ENCODE measurements around the gene DLL3. TPM values are rescaled to one million over a fixed set of nuclear protein-coding genes. Genes with fewer than 3 reads are reported as not detected.
A peak's percentile ranks its signal among the peaks of the same experiment; 100 is the strongest.

Gene DLL3
- polyA plus RNA-seq, 1 donor from 2014 or later = 35.5 TPM

DNA sequence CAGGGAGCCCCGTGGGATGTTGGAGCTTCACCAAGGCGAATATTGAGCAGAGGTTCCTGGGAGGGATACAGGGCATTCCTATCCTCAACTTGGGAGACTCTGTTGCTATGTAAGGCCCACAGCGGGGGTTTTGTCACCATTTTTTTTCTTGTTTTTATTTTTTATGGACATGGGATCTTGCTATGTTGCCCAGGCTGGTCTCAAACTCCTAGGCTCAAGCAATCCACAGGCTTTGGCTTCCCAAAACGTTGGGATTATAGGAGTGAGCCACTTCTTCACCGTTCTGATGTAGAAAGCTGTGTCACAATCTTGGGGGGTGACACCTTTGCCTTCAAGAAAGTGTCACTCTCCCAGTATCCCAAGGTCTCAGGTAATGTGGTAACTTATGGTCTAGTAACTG is 2.6 kb downstream of the DLL3 start:
- Histone ChIP-seq H4K20me1 (ENCODE audit: insufficient read depth) (no peaks in the 10 kb centered on the region), H3K4me3 (ENCODE audit: low read length) (no peak overlapping the region), H3K27me3 (ENCODE audit: insufficient read depth, low read depth, low read length) (peaks cover 10% of the 10 kb centered on the region), H3K4me2 (ENCODE audit: low read length) (no peak overlapping the region), H3K79me2 (replicated peaks; ENCODE audit: insufficient read depth, low read length) (peaks cover 5% of the 10 kb centered on the region), H3F3A (ENCODE audit: insufficient read depth, low read length, poor library complexity, severe bottlenecking) (no peaks in the 10 kb centered on the region), H3K27ac (ENCODE audit: low read length) (no peak overlapping the region), H3K36me3 (ENCODE audit: insufficient read depth, low read length) (no peaks in the 10 kb centered on the region), H3K9me3 (ENCODE audit: low read length) (no peaks in the 10 kb centered on the region), H2AFZ (ENCODE audit: low read depth, low read length) (no peak overlapping the region), H3K9me2 (ENCODE audit: insufficient read depth, low read length) (no peaks in the 10 kb centered on the region), H3K9ac (ENCODE audit: low read length) (no peak overlapping the region)
- TF ChIP-seq, protein P1, sequence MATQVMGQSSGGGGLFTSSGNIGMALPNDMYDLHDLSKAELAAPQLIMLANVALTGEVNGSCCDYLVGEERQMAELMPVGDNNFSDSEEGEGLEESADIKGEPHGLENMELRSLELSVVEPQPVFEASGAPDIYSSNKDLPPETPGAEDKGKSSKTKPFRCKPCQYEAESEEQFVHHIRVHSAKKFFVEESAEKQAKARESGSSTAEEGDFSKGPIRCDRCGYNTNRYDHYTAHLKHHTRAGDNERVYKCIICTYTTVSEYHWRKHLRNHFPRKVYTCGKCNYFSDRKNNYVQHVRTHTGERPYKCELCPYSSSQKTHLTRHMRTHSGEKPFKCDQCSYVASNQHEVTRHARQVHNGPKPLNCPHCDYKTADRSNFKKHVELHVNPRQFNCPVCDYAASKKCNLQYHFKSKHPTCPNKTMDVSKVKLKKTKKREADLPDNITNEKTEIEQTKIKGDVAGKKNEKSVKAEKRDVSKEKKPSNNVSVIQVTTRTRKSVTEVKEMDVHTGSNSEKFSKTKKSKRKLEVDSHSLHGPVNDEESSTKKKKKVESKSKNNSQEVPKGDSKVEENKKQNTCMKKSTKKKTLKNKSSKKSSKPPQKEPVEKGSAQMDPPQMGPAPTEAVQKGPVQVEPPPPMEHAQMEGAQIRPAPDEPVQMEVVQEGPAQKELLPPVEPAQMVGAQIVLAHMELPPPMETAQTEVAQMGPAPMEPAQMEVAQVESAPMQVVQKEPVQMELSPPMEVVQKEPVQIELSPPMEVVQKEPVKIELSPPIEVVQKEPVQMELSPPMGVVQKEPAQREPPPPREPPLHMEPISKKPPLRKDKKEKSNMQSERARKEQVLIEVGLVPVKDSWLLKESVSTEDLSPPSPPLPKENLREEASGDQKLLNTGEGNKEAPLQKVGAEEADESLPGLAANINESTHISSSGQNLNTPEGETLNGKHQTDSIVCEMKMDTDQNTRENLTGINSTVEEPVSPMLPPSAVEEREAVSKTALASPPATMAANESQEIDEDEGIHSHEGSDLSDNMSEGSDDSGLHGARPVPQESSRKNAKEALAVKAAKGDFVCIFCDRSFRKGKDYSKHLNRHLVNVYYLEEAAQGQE (IDR thresholded peaks at IDR 0.05; ENCODE audit: borderline replicate concordance) = no peak
- TF ChIP-seq, protein P2, sequence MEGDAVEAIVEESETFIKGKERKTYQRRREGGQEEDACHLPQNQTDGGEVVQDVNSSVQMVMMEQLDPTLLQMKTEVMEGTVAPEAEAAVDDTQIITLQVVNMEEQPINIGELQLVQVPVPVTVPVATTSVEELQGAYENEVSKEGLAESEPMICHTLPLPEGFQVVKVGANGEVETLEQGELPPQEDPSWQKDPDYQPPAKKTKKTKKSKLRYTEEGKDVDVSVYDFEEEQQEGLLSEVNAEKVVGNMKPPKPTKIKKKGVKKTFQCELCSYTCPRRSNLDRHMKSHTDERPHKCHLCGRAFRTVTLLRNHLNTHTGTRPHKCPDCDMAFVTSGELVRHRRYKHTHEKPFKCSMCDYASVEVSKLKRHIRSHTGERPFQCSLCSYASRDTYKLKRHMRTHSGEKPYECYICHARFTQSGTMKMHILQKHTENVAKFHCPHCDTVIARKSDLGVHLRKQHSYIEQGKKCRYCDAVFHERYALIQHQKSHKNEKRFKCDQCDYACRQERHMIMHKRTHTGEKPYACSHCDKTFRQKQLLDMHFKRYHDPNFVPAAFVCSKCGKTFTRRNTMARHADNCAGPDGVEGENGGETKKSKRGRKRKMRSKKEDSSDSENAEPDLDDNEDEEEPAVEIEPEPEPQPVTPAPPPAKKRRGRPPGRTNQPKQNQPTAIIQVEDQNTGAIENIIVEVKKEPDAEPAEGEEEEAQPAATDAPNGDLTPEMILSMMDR (IDR thresholded peaks at IDR 0.05; ENCODE audit: poor library complexity, severe bottlenecking) = no peak
- TF ChIP-seq EZH2 (IDR thresholded peaks at IDR 0.05; ENCODE audit: borderline replicate concordance, insufficient read depth, low read length, poor library complexity, severe bottlenecking) = no peak
- no peak for TF ChIP-seq MXI1 (conservative IDR thresholded peaks at IDR 0.05; ENCODE audit: poor library complexity, severe bottlenecking)
- no peak for TF ChIP-seq SMC3 (conservative IDR thresholded peaks at IDR 0.05; ENCODE audit: poor library complexity)
- no peak for TF ChIP-seq EP300 (conservative IDR thresholded peaks at IDR 0.05; ENCODE audit: poor library complexity, severe bottlenecking)
- no peak for TF ChIP-seq RAD21 (conservative IDR thresholded peaks at IDR 0.05)
- TF ChIP-seq POLR2AphosphoS5 (IDR thresholded peaks at IDR 0.05) = no peak
- no peak for TF ChIP-seq TAF1 (IDR thresholded peaks at IDR 0.05; ENCODE audit: low read depth)

DNA sequence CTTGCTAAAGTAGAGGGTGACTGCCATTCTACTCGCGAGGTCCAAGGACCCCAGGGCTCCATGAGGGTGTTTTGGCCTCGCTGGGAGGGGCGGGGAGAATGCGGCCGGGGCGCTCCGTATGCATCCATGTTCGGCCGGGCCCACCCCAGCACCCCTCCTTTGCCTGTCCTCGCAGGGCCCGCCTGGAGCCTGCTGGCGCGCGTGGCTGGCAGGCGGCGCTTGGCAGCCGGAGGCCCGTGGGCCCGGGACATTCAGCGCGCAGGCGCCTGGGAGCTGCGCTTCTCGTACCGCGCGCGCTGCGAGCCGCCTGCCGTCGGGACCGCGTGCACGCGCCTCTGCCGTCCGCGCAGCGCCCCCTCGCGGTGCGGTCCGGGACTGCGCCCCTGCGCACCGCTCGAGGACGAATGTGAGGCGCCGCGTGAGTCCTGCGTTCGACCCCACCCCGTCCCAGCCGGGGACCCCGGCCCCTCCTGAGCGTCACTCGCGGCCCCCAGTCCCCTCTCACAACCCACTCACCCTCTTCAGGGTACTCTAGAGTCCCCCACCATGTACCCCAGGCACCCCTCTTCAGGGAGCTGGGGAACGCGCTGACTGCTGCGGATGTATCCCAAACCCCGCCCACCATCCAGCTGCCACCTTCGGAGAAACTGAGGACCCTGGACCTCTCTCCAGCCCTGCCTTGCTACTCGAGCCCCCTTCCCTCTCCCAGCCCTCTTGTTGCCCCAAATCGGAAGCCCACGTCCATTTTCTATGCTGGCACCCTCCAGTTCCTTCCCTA is 4.1 kb downstream of the DLL3 start:
- no peak overlapping the region for H3K4me3 ChIP-seq (ENCODE audit: low read length)
- no peaks in the 10 kb centered on the region for H3K36me3 ChIP-seq (ENCODE audit: insufficient read depth, low read length)
- no peaks in the 10 kb centered on the region for H3K9me2 ChIP-seq (ENCODE audit: insufficient read depth, low read length)
- no peak overlapping the region for H2AFZ ChIP-seq (ENCODE audit: low read depth, low read length)
- H3K9me3 ChIP-seq (ENCODE audit: low read length) = no peaks in the 10 kb centered on the region
- peaks cover 5% of the 10 kb centered on the region for H3K79me2 ChIP-seq (replicated peaks; ENCODE audit: insufficient read depth, low read length)
- no peak for TF ChIP-seq EZH2 (IDR thresholded peaks at IDR 0.05; ENCODE audit: borderline replicate concordance, insufficient read depth, low read length, poor library complexity, severe bottlenecking)
- TF ChIP-seq, protein P2 (IDR thresholded peaks at IDR 0.05; ENCODE audit: poor library complexity, severe bottlenecking) = peak; percentile 63
- no peak overlapping the region for H3K27ac ChIP-seq (ENCODE audit: low read length)
- peaks cover 10% of the 10 kb centered on the region for H3K27me3 ChIP-seq (ENCODE audit: insufficient read depth, low read depth, low read length)
- H3F3A ChIP-seq (ENCODE audit: insufficient read depth, low read length, poor library complexity, severe bottlenecking) = no peaks in the 10 kb centered on the region
- no peaks in the 10 kb centered on the region for H4K20me1 ChIP-seq (ENCODE audit: insufficient read depth)
- H3K4me2 ChIP-seq (ENCODE audit: low read length) = no peak overlapping the region
- no peak overlapping the region for H3K9ac ChIP-seq (ENCODE audit: low read length)
